ENCODE measurements around the gene WASL.
A peak's percentile ranks its signal among the peaks of the same experiment; 100 is the strongest.
"Not testable (repeated sequence)": the region's sequence is repeated elsewhere in the genome, so short reads cannot be mapped to it uniquely, and the experiment has no call there.

WASL gene

GRCh38 chr7:123635551-123636359, 113.0 kb downstream of the WASL start:
- TF ChIP-seq, protein P1, sequence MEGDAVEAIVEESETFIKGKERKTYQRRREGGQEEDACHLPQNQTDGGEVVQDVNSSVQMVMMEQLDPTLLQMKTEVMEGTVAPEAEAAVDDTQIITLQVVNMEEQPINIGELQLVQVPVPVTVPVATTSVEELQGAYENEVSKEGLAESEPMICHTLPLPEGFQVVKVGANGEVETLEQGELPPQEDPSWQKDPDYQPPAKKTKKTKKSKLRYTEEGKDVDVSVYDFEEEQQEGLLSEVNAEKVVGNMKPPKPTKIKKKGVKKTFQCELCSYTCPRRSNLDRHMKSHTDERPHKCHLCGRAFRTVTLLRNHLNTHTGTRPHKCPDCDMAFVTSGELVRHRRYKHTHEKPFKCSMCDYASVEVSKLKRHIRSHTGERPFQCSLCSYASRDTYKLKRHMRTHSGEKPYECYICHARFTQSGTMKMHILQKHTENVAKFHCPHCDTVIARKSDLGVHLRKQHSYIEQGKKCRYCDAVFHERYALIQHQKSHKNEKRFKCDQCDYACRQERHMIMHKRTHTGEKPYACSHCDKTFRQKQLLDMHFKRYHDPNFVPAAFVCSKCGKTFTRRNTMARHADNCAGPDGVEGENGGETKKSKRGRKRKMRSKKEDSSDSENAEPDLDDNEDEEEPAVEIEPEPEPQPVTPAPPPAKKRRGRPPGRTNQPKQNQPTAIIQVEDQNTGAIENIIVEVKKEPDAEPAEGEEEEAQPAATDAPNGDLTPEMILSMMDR (IDR thresholded peaks at IDR 0.05; ENCODE audit: low read depth, low read length), result peak; percentile 71
- peak; percentile 55 for DNase-seq (ENCODE audit: low read depth, low spot score)
- in situ Hi-C loops (cut with HindIII; ENCODE audit: low sequenced_read_pairs), result no loop called here
- no peak overlapping the region for H3K4me3 ChIP-seq (ENCODE audit: low read depth, low read length)

DNA sequence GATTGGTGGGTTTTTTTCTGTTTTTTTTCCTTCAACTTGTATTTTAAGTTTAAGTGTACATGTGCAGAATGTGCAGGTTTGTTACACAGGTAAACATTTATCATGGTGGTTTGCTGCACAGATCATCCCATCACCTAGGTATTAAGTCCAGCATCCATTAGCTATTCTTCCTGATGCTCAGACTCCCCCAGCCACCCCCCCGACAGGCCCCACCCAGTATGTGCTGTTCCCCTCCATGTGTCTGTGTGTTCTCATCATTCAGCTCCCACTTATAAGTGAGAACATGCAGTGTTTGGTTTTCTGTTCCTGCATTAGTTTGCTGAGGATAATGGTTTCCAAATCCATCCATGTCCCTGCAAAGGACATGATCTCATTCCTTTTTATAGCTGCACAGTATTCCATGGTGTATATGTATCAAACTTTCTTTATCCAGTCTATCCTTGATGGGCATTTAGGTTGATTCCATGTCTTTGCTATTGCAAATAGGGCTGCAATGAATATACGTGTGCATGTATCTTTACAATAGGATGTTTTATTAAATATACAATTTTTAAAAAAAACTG, 114.7 kb downstream of the WASL start:
- DNase-seq (ENCODE audit: low read depth, low spot score); H3K4me3 ChIP-seq (ENCODE audit: low read depth, low read length); in situ Hi-C loops (cut with HindIII; ENCODE audit: low sequenced_read_pairs): not testable (repeated sequence)

- in situ Hi-C loops (cut with HindIII; ENCODE audit: low sequenced_read_pairs), result no loop called here
- peak; percentile 81 for DNase-seq (ENCODE audit: low read depth, low spot score)
- H3K4me3 ChIP-seq (ENCODE audit: low read depth, low read length), result no peak overlapping the region
- TF ChIP-seq, protein P1 (IDR thresholded peaks at IDR 0.05; ENCODE audit: low read depth, low read length), result no peak
These were observed 115.2 kb downstream of the WASL start for GRCh38 chr7:123633553-123633952.

GRCh38 chr7:123632808-123633207, 116.0 kb downstream of the WASL start:
- no peak for DNase-seq (ENCODE audit: low read depth, low spot score)
- TF ChIP-seq, protein P1 (IDR thresholded peaks at IDR 0.05; ENCODE audit: low read depth, low read length), result no peak
- in situ Hi-C loops (cut with HindIII; ENCODE audit: low sequenced_read_pairs), result no loop called here
- H3K4me3 ChIP-seq (ENCODE audit: low read depth, low read length), result no peak overlapping the region
